COLO668 (cell line): Measurements from ENCODE around the gene RNF223.
"Not testable (repeated sequence)": the region's sequence is repeated elsewhere in the genome, so short reads cannot be mapped to it uniquely, and the experiment has no call there.

Experiments
- DNase-seq: peaks from one replicate; lab custom pipeline; 2025; ENCODE audit not compliant: unreplicated experiment; lab: John Stamatoyannopoulos, UW

RNF223 gene

DNA sequence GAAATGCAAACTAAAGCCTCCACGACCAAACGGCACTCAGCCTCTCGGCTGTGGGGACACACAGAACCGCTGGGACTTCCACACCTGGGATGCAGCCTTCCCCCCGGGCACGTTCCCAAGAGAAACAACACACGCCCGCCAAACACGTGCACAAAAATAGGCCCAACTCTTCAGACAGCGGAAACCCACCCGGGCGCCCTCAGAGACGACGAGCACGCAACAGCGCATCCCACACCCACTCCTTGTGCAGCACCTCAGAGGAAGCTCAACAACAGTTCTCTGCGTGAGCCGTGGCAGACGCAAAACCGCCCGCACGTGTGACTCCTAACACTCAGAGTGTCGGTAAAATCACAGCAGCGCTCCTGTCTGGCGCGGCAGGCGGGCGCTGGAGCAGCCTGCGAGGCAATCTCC, 36.5 kb upstream of the RNF223 start:
- DNase-seq, result no peak

DNA sequence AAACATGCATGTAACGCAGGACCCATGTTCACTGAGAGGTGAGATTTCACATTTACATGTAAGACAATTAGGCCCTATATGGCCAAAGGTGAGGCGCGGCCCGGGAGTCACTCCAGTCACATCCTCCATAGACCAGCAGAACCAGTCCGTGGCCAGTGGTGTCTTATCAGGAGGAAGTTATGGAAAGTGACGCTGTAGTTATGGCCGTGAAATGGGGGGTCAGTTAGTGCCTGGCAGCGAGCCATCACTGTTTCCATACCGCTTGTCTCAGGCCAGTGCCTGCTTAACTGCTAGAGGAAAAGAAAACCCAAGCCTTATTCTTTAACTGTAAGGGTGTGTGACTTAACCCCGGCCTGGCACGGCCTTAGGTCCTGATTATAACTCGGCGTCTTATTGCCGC, 35.6 kb upstream of the RNF223 start:
- no peak for DNase-seq

DNA sequence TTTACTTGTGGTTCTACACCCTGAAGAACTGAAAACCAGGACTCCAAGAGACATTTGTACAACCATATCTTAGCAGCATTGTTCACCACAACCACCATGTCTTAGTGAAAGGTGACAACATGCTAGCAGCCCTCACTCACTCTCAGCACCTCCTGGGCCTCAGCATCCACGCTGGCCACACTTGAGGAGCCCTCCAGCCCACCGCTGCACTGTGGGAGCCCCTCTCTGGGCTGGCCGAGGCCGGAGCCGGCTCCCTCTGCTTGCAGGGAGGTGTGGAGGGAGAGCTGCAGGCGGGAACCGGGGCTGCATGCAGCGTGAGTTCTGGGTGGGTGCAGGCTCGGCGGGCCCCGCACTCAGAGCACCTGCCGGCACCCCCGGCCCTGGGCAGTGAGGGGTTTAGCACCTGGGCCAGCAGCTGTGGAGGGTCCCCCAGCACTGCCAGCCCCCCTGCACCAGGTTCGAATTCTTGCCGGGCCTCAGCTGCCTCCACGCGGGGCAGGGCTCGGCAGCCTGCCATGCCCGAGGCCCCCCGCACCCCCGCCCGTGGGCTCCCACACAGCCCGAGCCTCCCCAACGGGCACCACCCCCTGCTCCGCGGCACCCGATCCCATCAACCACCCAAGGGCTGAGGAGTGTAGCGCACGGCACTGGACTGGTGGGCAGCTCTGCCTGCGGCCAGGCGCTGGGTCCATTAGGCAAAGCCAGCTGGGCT, 32.6 kb upstream of the RNF223 start:
- no peak for DNase-seq

DNA sequence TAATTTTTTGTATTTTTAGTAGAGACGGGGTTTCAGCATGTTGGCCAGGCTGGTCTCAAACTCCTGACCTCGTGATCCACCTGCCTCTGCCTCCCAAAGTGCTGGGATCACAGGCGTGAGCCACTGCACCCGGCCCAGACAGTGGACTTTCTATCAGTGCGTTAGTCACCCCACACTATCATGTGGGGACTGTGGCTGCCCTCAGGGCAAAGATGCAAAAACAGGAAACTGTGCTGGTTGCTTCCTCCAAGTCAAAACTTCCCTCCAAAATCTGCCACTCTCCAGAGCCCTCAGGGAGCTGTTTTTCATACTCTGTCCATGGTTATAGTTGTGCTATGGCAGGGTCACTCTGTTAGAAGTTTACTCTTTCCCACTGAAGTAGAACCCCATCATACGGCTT, 30.0 kb upstream of the RNF223 start:
- DNase-seq, result not testable (repeated sequence)

DNA sequence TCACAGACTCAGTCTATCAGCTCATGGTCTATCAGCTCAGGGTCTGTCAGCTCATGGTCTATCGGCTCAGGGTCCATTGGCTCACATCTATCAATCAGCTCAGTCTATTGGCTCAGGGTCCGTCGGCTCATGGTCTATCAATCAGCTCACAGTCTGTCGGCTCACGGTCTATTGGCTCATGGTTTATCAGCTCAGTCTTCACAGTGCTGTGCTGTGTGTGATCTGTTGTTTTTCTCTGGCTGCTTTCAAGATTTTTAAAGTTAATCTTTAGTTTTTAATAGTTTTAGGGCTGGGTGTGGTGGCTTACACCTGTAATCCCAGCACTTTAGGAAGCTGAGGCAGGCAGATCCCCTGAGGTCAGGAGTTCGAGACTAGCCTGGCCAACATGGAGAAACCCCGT, 27.4 kb upstream of the RNF223 start:
- no peak for DNase-seq

DNA sequence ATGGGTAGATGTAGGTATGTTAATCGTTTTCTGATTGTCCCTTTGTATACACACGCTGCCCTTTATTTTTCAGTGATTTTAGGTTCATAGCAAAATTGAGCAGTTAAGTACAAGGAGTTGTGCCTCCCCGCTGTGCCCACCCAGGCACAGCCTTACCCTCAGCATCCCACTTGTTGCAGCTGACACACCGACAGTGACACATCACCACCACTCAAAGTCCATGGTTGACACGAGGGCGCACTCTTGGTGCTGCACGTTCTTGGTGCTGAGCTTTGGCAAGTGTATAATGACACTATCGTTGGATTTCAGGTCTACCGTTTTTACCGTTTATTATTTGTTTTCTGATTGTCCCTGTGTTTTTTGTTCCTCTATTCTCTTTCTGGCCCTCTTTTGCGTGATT, 26.2 kb upstream of the RNF223 start:
- no peak for DNase-seq

DNA sequence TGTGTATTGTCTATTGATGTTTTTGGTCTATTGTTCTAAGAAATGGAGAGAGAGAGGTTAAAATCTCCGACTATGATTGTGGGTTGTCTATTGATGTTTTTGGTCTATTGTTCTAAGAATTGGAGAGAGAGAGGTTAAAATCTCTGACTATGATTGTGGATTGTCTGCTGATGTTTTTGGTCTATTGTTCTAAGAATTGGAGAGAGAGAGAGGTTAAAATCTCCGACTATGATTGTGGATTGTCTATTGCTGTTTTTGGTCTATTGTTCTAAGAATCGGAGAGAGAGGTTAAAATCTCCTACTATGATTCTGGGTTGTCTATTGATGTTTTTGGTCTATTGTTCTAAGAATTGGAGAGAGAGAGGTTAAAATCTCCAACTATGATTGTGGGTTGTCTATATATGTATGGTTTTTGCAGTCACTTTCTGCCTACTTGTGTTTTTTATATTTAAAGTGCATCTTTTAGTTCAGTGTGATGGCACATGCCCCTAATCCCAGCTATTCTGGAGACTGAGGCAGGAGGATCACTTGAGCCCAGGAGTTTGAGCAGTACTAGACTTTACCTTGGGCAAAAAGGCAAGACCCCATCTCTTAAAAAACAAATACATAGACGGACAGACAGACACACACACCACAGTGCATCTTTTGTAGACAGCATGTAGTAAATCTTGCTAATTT, 25.5 kb upstream of the RNF223 start:
- no peak for DNase-seq

DNA sequence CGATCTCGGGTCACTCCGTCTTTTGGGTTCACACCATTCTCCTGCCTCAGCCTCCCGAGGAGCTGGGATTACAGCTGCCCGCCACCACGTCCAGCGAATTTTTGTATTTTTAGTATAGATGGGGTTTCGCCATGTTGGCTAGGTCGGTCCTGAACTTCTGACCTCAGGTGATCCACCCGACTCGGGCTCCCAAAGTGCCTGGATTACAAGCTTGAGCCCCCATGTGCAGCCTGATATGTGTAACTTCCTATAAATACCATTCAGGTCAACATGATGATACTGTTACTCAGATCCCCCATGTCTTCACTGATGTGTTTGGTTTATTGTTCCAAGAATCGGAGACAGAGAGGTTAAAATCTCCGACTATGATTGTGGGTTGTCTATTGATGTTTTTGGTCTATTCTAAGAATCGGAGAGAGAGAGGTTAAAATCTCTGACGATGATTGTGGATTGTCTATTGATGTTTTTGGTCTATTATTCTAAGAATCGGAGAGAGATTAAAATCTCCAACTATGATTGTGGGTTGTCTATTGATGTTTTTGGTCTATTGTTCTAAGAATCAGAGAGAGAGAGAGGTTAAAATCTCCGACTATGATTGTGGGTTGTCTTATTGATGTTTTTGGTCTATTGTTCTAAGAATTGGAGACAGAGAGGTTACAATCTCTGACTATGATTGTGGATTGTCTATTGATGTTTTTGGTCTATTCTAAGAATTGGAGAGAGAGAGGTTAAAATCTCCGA, 24.7 kb upstream of the RNF223 start:
- DNase-seq, result no peak

DNA sequence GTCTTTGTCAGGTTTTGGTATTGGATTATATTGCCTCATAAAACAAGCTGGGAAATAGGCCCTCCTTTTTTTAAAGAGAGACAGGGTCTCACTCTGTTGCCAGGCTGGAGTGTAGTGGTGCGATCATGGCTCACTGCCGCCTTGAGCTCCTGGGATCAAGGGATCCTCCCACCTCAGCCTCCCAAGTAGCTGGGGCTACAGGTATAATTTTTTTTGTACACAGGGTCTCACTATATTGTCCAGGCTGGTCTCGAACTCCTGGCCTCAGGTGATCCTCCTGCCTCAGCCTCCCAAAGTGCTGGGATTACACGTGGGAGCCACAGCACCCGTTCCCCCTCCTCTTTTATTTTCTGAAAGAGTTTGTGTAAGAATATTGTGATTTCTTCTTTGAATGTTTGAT, 22.0 kb upstream of the RNF223 start:
- not testable (repeated sequence) for DNase-seq

DNA sequence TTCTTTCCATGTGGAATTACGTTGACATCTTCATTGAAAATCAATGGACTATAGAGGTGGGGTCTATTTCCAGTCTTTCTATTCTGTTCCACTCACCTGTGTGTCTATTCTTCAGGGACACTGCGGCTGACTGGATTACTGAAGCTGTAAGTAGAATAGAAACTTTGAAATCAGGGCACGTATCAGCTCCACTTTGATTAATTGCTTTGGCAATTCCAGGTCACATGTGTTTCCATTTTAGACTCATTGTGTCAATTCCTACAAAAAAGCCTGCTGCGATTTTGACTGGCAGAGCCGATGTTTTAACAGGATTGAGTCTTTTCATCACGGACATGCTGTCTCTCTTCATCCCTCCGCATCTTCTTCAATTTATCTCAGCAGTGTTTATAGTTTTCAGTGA, 20.9 kb upstream of the RNF223 start:
- no peak for DNase-seq

DNA sequence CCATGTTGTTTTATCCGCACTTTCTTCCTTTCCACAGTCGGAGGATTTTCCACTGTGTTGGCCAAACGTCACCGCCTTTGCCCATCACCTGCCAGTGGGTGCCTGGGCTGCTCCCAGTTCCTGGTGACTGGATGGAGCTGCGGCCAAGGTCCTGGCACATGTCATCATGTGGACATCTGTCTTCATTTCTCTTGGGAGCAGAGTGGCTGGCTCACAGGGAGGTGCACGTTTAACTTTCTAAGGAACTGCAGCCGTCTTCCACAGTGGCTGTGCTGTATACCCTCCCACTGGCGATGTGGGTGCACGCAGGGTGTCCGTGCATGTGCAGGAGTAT, 19.5 kb upstream of the RNF223 start:
- no peak for DNase-seq

DNA sequence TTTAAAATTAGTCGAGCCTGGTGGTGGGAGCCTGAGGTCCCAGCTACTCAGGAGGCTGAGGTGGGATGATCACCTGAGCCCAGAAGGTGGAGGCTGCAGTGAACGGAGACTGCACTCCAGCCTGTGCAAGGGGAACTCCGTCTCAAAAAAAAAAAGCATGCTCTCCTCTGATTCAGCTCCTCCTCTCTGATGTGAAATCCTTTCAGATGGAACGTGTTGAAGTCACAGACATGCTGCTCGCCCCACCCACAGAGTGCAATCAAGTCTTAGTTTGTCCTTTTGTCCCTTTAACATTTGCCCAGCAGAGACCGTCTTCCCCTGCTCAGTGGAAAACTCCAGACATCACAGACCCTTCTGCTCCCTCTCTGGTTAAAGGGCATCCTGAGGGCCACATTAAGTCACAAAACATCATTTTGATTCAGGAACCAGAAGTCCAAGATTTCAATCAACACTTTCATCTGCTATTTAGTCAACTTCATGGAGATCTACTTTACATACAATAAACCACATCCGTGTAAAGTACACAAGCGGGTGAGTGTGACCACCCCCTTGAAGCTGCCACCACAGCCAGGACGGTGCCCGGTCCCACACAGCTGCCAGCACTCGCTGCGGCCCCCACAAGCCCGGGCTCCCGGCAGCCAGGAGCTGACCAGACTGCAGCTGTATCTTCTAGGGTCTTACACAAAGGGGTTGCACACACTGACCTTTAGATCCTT, 18.9 kb upstream of the RNF223 start:
- no peak for DNase-seq

DNA sequence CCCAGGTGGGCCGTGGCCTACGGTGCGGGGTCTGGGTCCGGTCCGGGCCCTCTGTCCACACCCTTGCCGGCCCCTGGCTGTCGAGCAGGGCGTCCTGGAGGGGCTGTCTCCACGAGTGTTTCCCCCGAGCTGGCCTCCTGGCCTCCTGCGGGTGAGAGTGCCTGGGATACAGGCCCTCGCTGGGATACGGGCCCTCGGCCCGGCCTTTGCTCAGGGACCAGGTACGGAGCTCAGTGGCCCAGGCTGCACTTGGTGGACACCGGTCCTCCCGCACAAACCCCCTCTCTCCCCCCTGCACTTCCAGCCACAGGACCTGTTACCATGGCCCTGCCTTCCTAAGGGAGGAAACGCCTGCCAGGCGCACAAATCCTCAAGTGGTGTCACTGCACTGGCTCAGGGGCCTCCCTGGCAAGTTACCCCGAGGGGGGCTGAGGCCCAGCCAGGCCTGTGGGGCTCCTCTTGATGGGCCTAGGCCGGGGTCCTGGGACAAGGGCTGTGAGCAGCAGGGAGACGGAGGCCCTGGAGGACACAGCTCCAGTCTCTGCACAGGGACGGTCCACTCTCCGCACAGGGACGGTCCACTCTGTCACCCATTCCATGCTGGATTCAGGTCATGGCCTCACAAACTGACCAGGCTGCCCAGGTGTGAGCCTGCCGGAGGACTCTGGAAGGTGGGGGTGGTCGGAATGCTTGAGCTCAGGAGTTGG, 18.2 kb upstream of the RNF223 start:
- DNase-seq, result no peak

DNA sequence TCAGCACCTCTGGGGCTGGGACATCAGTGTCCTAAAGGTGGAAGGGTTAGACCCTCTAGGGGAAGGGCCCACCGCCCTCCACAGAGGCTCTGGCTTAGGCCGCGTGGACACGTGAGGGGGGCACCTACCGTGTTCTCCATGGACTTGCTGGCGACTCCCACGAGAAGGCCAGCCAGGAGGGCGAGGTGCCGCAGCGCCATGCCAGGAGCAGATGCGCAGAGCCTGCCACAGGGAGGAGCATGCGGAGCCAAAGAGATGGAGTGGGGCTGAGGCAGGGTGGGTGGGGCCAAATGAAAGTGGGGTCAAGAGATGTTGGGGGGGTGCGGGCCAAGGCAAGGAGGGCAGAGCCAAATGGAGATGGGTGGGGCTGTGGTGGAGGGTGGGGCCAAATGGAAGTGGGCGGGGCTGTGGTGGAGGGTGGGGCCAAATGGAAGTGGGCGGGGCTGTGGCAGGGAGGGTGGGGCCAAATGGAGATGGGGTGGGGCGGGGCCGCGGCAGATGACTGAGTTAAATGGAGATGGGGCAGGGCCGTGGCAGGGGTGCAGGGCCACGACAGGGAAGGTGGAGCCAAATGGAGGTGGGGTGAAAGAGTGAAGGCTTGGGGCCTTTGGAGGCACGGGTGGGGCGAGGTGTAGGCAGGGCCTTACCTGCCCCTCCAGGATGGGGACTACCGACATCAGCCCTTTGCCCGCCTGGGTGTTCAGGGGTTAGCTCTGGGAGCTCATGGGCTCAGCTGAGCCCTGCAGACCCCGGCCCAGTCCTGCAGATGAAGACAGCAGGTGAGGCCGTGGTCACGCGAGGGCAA, 17.4 kb upstream of the RNF223 start:
- DNase-seq, result no peak

DNA sequence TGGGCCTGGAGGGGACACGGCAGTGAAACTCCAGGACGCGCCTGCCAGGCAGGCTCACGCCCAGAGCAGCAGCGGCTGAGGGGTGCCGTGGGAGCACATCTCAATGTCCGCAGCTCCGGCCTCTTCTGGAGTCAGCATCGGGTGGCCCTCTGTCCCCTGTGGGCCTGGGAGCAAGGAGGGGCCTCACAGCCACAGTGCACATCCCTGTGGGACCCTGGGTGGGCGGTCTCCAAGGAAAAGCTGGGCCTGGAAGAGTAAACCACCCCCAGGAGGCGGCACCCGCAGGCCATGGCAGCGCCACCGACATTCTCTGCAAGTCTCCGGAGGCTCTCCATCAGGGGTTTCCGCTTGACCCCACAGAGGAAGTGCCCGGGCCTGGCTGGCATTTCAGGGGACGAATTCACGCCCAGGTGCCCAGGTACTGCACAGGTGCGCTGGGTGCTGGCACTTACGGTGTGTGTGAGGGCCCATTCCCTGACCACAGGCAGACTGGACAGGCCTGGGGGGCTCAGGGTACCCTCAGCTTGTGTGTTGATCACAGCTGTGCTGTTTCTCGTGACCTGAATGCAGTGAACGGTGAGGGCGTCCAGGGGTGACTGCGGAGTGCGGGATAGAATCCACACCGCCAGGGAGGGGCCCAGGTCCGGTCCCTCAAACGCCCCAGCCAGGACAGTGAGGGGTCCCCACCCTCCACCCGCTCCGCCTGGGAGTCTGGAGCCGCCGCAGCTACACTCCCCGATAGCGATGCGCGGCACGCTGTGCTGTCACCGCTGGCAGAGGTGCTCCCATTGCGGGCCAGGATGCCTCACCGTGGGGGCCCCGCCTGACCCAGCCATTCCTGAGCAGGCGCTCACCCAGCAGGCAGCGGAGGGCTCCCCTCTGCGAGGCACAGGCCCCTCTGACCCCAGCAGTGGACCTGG, 16.6 kb upstream of the RNF223 start:
- no peak for DNase-seq

DNA sequence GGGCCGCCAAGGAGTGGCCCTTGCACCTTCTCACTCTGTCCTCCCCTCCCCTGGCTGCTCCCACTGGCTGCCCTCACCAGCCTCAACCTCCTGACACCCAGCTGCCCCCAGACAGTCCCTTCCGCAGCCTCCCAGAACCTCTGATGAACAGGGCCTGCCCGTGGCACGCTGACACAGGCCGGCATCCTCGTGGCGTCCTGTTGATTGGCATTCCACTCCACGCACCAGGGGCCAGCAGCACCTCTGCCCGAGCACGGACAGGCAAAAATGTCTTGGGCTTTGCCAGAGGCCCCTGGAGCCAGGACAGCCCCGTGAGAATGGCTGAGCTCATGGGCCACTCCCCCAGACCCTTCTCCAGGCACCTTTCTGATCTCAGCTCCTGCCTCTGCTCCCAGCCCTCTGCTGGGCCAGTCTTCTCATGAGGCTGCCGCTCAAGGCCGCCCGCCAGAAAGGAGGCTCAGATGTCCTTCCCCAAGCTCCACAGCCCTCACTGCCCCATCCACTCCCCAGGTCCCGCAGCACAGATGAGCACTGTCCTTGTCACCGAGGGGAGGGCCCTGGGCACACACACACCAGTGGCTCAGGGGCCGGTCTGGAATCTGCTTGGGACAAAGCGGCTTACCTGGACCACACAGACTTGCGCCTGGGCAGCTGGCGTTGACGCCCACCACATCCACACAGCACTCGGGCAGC, 15.8 kb upstream of the RNF223 start:
- DNase-seq, result no peak

DNA sequence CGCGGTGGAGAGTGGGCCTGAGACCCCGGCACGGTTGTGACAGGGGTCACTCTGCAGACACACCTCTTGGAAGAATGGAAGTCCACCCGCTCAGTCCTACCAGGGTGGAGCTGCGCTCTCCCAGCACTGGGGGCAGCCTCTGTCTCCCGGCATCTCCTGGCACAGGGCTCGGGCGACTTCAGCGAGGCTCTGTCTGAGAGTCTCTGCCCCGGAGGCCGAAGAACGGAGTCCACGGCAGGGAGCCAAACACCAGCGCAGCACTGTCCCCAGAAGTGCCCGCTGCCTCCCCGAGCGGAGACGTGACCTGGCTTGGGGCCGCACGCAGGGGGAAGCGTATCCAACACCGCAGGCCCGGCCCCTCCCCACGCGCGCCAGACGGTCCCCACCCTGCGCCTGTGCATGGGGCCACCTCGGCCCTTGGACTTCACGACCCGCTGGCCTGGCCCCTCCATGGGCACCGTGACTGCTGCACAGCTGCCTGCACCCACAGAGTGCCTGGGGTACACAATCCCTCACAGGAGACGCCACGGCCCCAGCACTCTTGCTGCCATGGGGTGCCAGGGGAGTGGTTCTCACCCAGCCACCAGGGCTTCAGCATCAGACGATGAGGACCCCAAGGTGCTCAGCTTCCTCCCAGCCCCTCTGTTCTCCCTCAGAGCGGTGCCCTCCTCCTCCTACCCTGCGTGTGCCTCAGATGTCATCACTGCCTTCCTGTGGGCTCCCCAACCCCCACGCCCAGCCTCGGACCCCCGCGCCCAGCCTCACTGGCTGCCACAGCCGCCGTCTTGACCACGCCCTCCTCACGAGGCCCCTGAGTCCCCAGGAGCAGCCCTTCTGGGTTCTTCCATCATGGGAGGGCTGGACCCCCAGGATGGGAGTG, 14.9 kb upstream of the RNF223 start:
- no peak for DNase-seq
